Activated naive CD4-positive, alpha-beta T cell treated with anti-CD3 and anti-CD28 coated beads, Interleukin-2, amount 50 U/mL, for 72 hours (primary cell): ENCODE measurements around the gene CBFA2T2. TPM values are rescaled to one million over a fixed set of nuclear protein-coding genes. Genes with fewer than 3 reads are reported as not detected.
"Not testable (repeated sequence)": the region's sequence is repeated elsewhere in the genome, so short reads cannot be mapped to it uniquely, and the experiment has no call there.

ENCODE experiments used
- ATAC-seq, 2 donors: fragments of 150-1000 bp; cut with Tn5 transposase; 2 replicates each; pipeline ENCODE4 v1.10.0; 2021; ENCODE audit warnings: mild to moderate bottlenecking in 2 of 2, moderate library complexity in 2 of 2
- DNase-seq, 2 donors: peaks; one replicate each; pipeline ENCODE4 v3.0.0; 2021 to 2022; ENCODE audit warnings: low spot score in 2 of 2
- H3K27ac Mint-ChIP-seq, 2 donors: one replicate each; pipeline ENCODE4 v1.8.0; 2022; ENCODE audit warnings: mild to moderate bottlenecking in 2 of 2, mixed read lengths in 2 of 2
- H3K36me3 Mint-ChIP-seq, 2 donors: one replicate each; pipeline ENCODE4 v1.8.0; 2022; ENCODE audit warnings: mixed read lengths in 2 of 2
- H3K9me3 Mint-ChIP-seq, 2 donors: one replicate each; pipeline ENCODE4 v1.8.0; 2022; ENCODE audit warnings: mixed read lengths in 2 of 2
- total RNA-seq, 2 donors: library from RNA; stranded (reverse); gene quantifications; one replicate each; pipeline ENCODE4 v1.2.3, GENCODE V29; 2022

CBFA2T2 gene
- total RNA-seq, 2 donors from 2014 or later = 13.7 to 16.3 TPM

- not testable (repeated sequence) for ATAC-seq, H3K36me3 Mint-ChIP-seq, DNase-seq, H3K9me3 Mint-ChIP-seq
- H3K27ac Mint-ChIP-seq = peak overlapping the region; percentile 68 to 84
Measured at GRCh38 chr20:33488661-33489494, 1.0 kb upstream of the CBFA2T2 start.

DNA sequence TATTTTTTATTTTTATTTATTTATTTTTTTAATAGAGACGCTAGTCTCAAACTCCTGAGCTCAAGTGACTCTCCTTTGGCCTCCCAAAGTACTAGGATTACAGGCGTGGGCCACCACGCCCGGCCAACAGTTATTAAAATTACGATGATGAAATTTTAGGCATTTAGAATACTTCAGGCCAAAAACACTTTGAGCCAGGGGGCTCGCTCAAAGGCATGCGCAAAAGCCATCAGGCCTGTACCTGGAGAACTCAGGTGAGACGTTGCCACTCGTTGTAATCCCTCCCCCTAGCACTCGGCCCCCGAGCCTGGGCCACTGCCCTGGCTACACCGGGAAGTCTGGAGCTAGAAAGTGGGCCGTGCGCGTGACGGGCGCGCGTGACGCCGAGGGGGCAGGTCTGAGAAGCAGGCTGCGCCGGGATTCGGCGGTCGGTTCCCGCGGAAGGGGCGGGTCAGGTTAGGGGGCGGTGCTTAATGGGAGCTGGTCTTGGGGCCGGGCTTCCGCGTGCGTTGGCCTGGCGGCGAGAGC lies 337 bp upstream of the CBFA2T2 start:
- Mint-ChIP-seq H3K27ac (peak overlapping the region; percentile 72 to 84), H3K36me3 (no peaks in the 10 kb centered on the region), H3K9me3 (no peaks in the 10 kb centered on the region)
- DNase-seq (peak; percentile 99 to 100), ATAC-seq (peak; percentile 97)

DNA sequence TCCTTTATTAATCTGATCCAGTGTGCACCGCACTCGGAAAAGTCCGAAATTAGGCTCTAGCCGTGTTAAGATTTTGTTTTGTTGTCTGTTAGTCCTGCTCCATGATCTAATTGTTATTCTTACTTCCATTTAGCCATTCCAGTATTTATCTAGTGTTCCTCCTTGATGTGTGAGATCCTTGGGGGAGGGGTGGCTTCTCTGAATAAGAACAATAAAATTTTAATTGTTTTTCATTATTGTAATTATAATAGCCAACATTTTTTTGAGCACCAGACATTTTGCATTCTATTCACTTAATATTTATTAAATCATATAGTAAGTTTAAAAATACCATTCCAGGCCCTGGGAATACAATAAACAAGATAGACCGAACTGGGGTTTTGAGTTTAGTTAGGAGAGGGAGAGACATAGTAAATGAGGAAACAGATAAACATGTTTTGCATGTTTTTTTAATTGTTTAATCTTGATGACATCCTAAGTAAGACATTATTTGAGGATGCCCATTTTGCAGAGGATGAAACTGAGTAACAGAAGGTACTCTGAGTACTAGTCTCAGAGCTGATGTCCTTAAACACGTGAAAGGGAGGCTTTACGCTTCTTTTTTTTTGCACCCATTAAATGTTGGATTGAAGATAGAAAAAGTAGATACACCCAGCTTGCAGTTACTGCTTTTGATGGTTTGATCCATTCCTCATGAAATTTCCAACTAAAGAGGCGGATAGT lies 1.2 kb downstream of the CBFA2T2 start:
- peak overlapping the region; percentile 7 to 84 for H3K27ac Mint-ChIP-seq
- DNase-seq (no peak), ATAC-seq (no peak)
- no peaks in the 10 kb centered on the region for H3K9me3 Mint-ChIP-seq
- no peaks in the 10 kb centered on the region for H3K36me3 Mint-ChIP-seq

GRCh38 chr20:33493076-33493766 lies 3.3 kb downstream of the CBFA2T2 start:
- ATAC-seq (no peak), DNase-seq (no peak)
- Mint-ChIP-seq H3K9me3 (no peaks in the 10 kb centered on the region), H3K36me3 (no peaks in the 10 kb centered on the region), H3K27ac (no peak overlapping the region)

GRCh38 chr20:33496776-33497175 lies 6.9 kb downstream of the CBFA2T2 start:
- DNase-seq, H3K9me3 Mint-ChIP-seq, ATAC-seq, H3K36me3 Mint-ChIP-seq, H3K27ac Mint-ChIP-seq: not testable (repeated sequence)

DNA sequence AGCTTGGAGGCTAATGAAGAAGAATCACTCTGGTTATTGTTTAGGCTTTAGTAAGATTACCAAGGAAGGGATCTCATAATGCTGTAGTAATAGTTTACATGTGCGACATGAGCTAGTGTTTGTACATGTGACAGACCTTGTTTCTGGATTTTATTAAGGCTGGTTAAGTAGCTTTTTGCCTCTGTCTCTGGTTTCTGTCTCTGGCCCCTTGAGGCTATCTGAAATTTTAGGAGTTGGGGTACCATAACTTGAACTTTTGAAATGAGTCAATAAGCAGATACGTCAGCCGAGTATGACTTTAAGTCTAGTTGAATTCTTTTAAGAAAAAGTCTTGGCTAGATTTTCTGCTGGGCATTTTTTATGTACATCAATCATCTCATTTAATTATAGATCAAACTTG lies 9.5 kb downstream of the CBFA2T2 start:
- H3K9me3 Mint-ChIP-seq = no peaks in the 10 kb centered on the region

GRCh38 chr20:33501000-33501399 lies 11.1 kb downstream of the CBFA2T2 start:
- Mint-ChIP-seq H3K36me3 (no peaks in the 10 kb centered on the region), H3K9me3 (no peaks in the 10 kb centered on the region), H3K27ac (no peak overlapping the region)
- ATAC-seq = no peak
- DNase-seq = no peak

More for the DNA sequence above, 9.5 kb downstream of the CBFA2T2 start:
- ATAC-seq (no peak), DNase-seq (no peak)
- Mint-ChIP-seq H3K27ac (no peak overlapping the region), H3K36me3 (no peaks in the 10 kb centered on the region)

GRCh38 chr20:33503564-33503963 lies 13.7 kb downstream of the CBFA2T2 start:
- peaks cover 0 to 9% of the 10 kb centered on the region in 2 donors for H3K36me3 Mint-ChIP-seq
- no peak for ATAC-seq
- DNase-seq = no peak
- no peak overlapping the region for H3K27ac Mint-ChIP-seq
- H3K9me3 Mint-ChIP-seq = peaks cover 0 to 4% of the 10 kb centered on the region in 2 donors

- Mint-ChIP-seq H3K9me3 (peaks cover 0 to 9% of the 10 kb centered on the region in 2 donors), H3K36me3 (peaks cover 0 to 14% of the 10 kb centered on the region in 2 donors), H3K27ac (no peak overlapping the region)
- DNase-seq (no peak), ATAC-seq (no peak)
Measured at GRCh38 chr20:33506576-33506975, 16.7 kb downstream of the CBFA2T2 start.

DNA sequence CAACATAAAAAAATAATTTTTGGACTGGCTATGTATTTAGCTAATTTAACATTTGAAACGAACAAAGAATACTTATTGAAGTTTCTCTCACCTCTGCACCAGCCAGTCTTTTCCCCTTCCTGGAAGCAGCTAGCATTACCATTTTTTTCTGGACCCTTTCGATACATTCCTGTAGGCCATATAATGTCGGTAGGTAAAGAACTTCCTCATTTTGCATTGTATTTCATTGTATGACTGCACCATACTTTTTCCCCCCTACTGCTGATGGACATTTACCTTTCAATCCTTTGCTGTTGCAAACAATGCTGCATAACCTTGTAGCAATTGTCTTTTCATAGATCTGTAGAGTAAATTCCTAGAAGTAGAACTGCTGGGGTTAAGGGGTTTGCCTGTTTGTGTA lies 17.6 kb downstream of the CBFA2T2 start:
- H3K9me3 Mint-ChIP-seq = peaks cover 0 to 9% of the 10 kb centered on the region in 2 donors
- peak overlapping the region in 1 of 2 donors; percentile 10 for H3K27ac Mint-ChIP-seq
- H3K36me3 Mint-ChIP-seq = peaks cover 0 to 14% of the 10 kb centered on the region in 2 donors
- ATAC-seq (no peak), DNase-seq (no peak)

GRCh38 chr20:33508015-33508414 lies 18.1 kb downstream of the CBFA2T2 start:
- DNase-seq, ATAC-seq: not testable (repeated sequence)

GRCh38 chr20:33509057-33509456 lies 19.2 kb downstream of the CBFA2T2 start:
- H3K36me3 Mint-ChIP-seq = peaks cover 0 to 14% of the 10 kb centered on the region in 2 donors
- not testable (repeated sequence) for H3K9me3 Mint-ChIP-seq, H3K27ac Mint-ChIP-seq, DNase-seq, ATAC-seq

More at GRCh38 chr20:33508015-33508414, 18.1 kb downstream of the CBFA2T2 start:
- H3K27ac Mint-ChIP-seq = peak overlapping the region in 1 of 2 donors; percentile 10
- H3K36me3 Mint-ChIP-seq = peaks cover 0 to 14% of the 10 kb centered on the region in 2 donors
- H3K9me3 Mint-ChIP-seq = not testable (repeated sequence)

- DNase-seq, ATAC-seq, H3K9me3 Mint-ChIP-seq, H3K27ac Mint-ChIP-seq: not testable (repeated sequence)
- peaks cover 0 to 14% of the 10 kb centered on the region in 2 donors for H3K36me3 Mint-ChIP-seq
Measured at GRCh38 chr20:33511876-33512275, 22.0 kb downstream of the CBFA2T2 start.

DNA sequence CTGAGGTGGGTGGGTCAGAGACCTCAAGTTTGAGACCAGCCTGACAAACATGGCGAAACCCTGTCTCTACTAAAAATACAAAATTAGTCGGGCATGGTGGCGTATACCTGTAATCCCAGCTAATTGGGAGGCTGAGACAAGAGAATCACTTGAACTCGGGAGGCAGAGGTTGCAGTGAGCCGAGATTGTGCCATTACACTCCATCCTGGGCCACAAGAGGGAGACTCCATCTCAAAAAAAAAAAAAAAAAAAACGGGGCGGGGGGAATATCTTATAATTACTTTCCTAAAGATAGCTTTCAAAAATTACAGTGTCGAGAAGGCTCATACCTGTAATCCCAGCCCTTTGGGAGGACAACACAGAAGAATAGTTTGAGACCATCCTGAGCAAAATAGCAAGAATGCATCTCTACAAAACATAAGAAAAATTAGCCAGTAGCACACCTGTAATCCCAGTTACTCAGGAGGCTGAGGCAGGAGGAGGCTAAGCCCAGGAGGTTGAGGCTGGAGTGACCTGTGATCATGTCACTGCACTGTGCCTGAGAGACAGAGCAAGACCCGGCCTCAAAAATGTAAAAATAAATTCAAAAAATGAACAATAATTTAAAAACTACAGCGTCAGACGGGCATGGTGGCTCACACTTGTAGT lies 25.8 kb downstream of the CBFA2T2 start:
- DNase-seq (no peak), ATAC-seq (no peak)
- Mint-ChIP-seq H3K27ac (no peak overlapping the region), H3K36me3 (no peaks in the 10 kb centered on the region), H3K9me3 (no peaks in the 10 kb centered on the region)

DNA sequence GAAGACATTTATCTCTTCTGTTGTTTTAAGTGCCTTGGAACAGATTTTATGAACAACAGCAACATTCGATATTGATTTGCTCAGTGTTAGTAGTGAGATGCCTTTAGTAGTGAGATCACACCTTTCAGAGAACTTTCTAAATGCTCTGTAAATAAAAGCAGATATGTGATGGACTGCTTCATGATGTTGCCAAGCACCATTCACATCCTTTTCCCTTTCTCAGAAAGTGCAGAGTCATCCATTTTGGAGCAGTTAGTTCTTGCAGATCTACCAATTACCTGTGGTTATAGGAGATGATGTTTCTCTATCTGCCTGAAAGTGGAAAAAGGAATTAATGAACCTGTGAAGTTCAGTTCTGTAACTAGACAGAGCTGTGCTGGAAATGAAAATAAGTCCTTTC lies 27.0 kb downstream of the CBFA2T2 start:
- DNase-seq = no peak
- no peaks in the 10 kb centered on the region for H3K9me3 Mint-ChIP-seq
- ATAC-seq = peak in 1 of 2 donors; percentile 34
- H3K36me3 Mint-ChIP-seq = no peaks in the 10 kb centered on the region
- peak overlapping the region in 1 of 2 donors; percentile 44 for H3K27ac Mint-ChIP-seq

GRCh38 chr20:33518071-33518470 lies 28.2 kb downstream of the CBFA2T2 start:
- no peak for ATAC-seq
- no peaks in the 10 kb centered on the region for H3K36me3 Mint-ChIP-seq
- no peak for DNase-seq
- H3K9me3 Mint-ChIP-seq = no peaks in the 10 kb centered on the region
- H3K27ac Mint-ChIP-seq = peak overlapping the region in 1 of 2 donors; percentile 37
